ENCODE data around the gene CRK. TPM values are rescaled to one million over a fixed set of nuclear protein-coding genes. Genes with fewer than 3 reads are reported as not detected.

Gene CRK
- total and polyA plus RNA-seq, 9 donors: 31.7 to 60.6 (median 43.3) TPM

- Histone ChIP-seq H3K27me3 (no peaks in the 10 kb centered on the region), H3K9me3 (no peaks in the 10 kb centered on the region), H3K36me3 (no peaks in the 10 kb centered on the region), H3K4me1 (ENCODE audit: insufficient read depth) (peaks cover 3% of the 10 kb centered on the region), H3K27ac (no peak overlapping the region), H3K4me3 (no peak overlapping the region)
- 91 to 96% (median 96%) methylated on average over 5 of the region's 5 CpGs for WGBS, 3 donors
- intact Hi-C loops (cut with DNase I): no loop called here
- DNase-seq: no peak
- no peak for TF ChIP-seq EP300 (IDR thresholded peaks at IDR 0.05)
- TF ChIP-seq POLR2A (IDR thresholded peaks at IDR 0.05): no peak
- TF ChIP-seq CTCF (IDR thresholded peaks at IDR 0.05): no peak
Observed at GRCh38 chr17:1416414-1416813, 39.6 kb downstream of the CRK start.

- H3K36me3 ChIP-seq: no peaks in the 10 kb centered on the region
- H3K9me3 ChIP-seq: no peaks in the 10 kb centered on the region
- no peaks in the 10 kb centered on the region for H3K27me3 ChIP-seq
- H3K4me3 ChIP-seq: no peak overlapping the region
- TF ChIP-seq EP300 (IDR thresholded peaks at IDR 0.05) (no peak), CTCF (IDR thresholded peaks at IDR 0.05) (no peak), POLR2A (IDR thresholded peaks at IDR 0.05) (no peak)
- intact Hi-C loops (cut with DNase I): no loop called here
- 71 to 76% (median 74%) methylated on average over 10 of the region's 10 CpGs for WGBS, 3 donors
- no peak for DNase-seq
- peaks cover 3% of the 10 kb centered on the region for H3K4me1 ChIP-seq (ENCODE audit: insufficient read depth)
- no peak overlapping the region for H3K27ac ChIP-seq
Observed at GRCh38 chr17:1414634-1415033, 41.4 kb downstream of the CRK start.

GRCh38 chr17:1414001-1414574, 41.9 kb downstream of the CRK start:
- no peak for DNase-seq
- no peak for TF ChIP-seq POLR2A (IDR thresholded peaks at IDR 0.05)
- TF ChIP-seq EP300 (IDR thresholded peaks at IDR 0.05): no peak
- TF ChIP-seq CTCF (IDR thresholded peaks at IDR 0.05): no peak
- intact Hi-C loops (cut with DNase I): no loop called here
- H3K9me3 ChIP-seq: no peaks in the 10 kb centered on the region
- H3K4me1 ChIP-seq (ENCODE audit: insufficient read depth): peaks cover 3% of the 10 kb centered on the region
- no peaks in the 10 kb centered on the region for H3K36me3 ChIP-seq
- H3K27ac ChIP-seq: no peak overlapping the region
- 78 to 82% (median 81%) methylated on average over 9 of the region's 9 CpGs for WGBS, 3 donors
- no peak overlapping the region for H3K4me3 ChIP-seq
- H3K27me3 ChIP-seq: no peaks in the 10 kb centered on the region

- H3K9me3 ChIP-seq: no peaks in the 10 kb centered on the region
- intact Hi-C loops (cut with DNase I): no loop called here
- no peaks in the 10 kb centered on the region for H3K27me3 ChIP-seq
- TF ChIP-seq EP300 (IDR thresholded peaks at IDR 0.05): no peak
- no peak for TF ChIP-seq CTCF (IDR thresholded peaks at IDR 0.05)
- no peak for TF ChIP-seq POLR2A (IDR thresholded peaks at IDR 0.05)
- no peak overlapping the region for H3K27ac ChIP-seq
- H3K4me1 ChIP-seq (ENCODE audit: insufficient read depth): peaks cover 3% of the 10 kb centered on the region
- 48 to 59% (median 52%) methylated on average over 6 of the region's 6 CpGs for WGBS, 3 donors
- no peak overlapping the region for H3K4me3 ChIP-seq
- DNase-seq: peak in 2 of 5 donors; percentile 22 to 28
- H3K36me3 ChIP-seq: no peaks in the 10 kb centered on the region
Observed at GRCh38 chr17:1413281-1413791, 42.7 kb downstream of the CRK start.
